HepG2 (cell line): ENCODE measurements around the gene PSMB3. TPM values are rescaled to one million over a fixed set of nuclear protein-coding genes. Genes with fewer than 3 reads are reported as not detected.

Source experiments
- ATF7 ChIP-seq, 2 experiments: fragments of 450-650 bp in 1 of 2; sonication (generic) in 1 of 2; formaldehyde crosslinking in 1 of 2; IDR thresholded peaks; 2 replicates each; pipeline versions ENCODE4 v1.4.0 to v1.6.1; 2016 to 2020; ENCODE audit warnings: antibody characterized with exemption in 1 of 2, mild to moderate bottlenecking in 1 of 2, missing genetic modification reagents in 1 of 2
- CCAR2 ChIP-seq: fragments of 200-400 bp; formaldehyde crosslinking; optimal IDR thresholded peaks from 2 replicates; pipeline ENCODE3; 2018; ENCODE audit warnings: low read depth, mild to moderate bottlenecking, low read length, moderate library complexity
- ISL2 ChIP-seq: sonication (generic); formaldehyde crosslinking; IDR thresholded peaks from 2 replicates; pipeline ENCODE4 v1.5.0; 2020; ENCODE audit warnings: missing genetic modification reagents
- KDM2A ChIP-seq: sonication (generic); formaldehyde crosslinking; IDR thresholded peaks from 2 replicates; pipeline ENCODE4 v1.4.0; 2020; ENCODE audit warnings: low read depth, missing genetic modification reagents, borderline replicate concordance
- KDM5A ChIP-seq: fragments of 200-600 bp; sonication (generic); IDR thresholded peaks from 2 replicates; pipeline ENCODE4 v1.7.0; 2018; ENCODE audit warnings: antibody characterized with exemption, mild to moderate bottlenecking, low read length, borderline replicate concordance
- MTA3 ChIP-seq: sonication (generic); formaldehyde crosslinking; IDR thresholded peaks from 2 replicates; pipeline ENCODE4 v1.4.0; 2020; ENCODE audit warnings: missing genetic modification reagents
- MXI1 ChIP-seq: IDR thresholded peaks from 3 replicates; pipeline ENCODE4 v1.6.1; 2012; ENCODE audit warnings: low read depth, low read length, inconsistent platforms, borderline replicate concordance
- POLR2G ChIP-seq: fragments of 200-400 bp; formaldehyde crosslinking; IDR thresholded peaks from 2 replicates; pipeline ENCODE4 v1.6.1; 2018; ENCODE audit warnings: mild to moderate bottlenecking, low read depth, low read length, moderate library complexity
- RAD51 ChIP-seq: fragments of 450-650 bp; IDR thresholded peaks from 2 replicates; pipeline ENCODE4 v1.6.1; 2016; ENCODE audit warnings: borderline replicate concordance
- RBAK ChIP-seq: sonication (generic); formaldehyde crosslinking; IDR thresholded peaks from 2 replicates; pipeline ENCODE4 v1.5.1; 2020; ENCODE audit warnings: mild to moderate bottlenecking, missing genetic modification reagents
- SAP130 ChIP-seq: IDR thresholded peaks from 2 replicates; pipeline ENCODE4 v1.6.1; 2016; ENCODE audit warnings: low read depth
- SOX13 ChIP-seq, 3 experiments: fragments of 450-650 bp in 1 of 3; sonication (generic) in 1 of 3; formaldehyde crosslinking in 1 of 3; IDR thresholded peaks in 2 of 3; conservative IDR thresholded peaks in 1 of 3; 2 replicates each; pipeline versions ENCODE4 v1.5.0 to v1.6.1; 2016 to 2020; ENCODE audit warnings: antibody characterized with exemption in 1 of 3, mild to moderate bottlenecking in 1 of 3, missing compliant biosample characterization in 1 of 3, missing genetic modification reagents in 1 of 3, moderate library complexity in 1 of 3
- SP1 ChIP-seq, 2 experiments: fragments of 450-650 bp in 1 of 2; sonication (generic) in 1 of 2; formaldehyde crosslinking in 1 of 2; IDR thresholded peaks; 2 replicates each; pipeline versions ENCODE4 v1.4.0 to v1.6.1; 2016 to 2020; ENCODE audit warnings: missing genetic modification reagents in 1 of 2
- ZNF224 ChIP-seq: sonication (generic); formaldehyde crosslinking; IDR thresholded peaks from 2 replicates; pipeline ENCODE4 v1.5.0; 2020; ENCODE audit warnings: mild to moderate bottlenecking, missing genetic modification reagents
- ZNF264 ChIP-seq: sonication (generic); formaldehyde crosslinking; IDR thresholded peaks from 2 replicates; pipeline ENCODE4 v1.4.0; 2020; ENCODE audit warnings: missing genetic modification reagents
- ZNF572 ChIP-seq: sonication (generic); formaldehyde crosslinking; IDR thresholded peaks from 2 replicates; pipeline ENCODE4 v1.5.1; 2020; ENCODE audit warnings: mild to moderate bottlenecking, missing genetic modification reagents
- ZNF781 ChIP-seq: sonication (generic); formaldehyde crosslinking; IDR thresholded peaks from 2 replicates; pipeline ENCODE4 v1.5.1; 2020; ENCODE audit warnings: borderline replicate concordance, mild to moderate bottlenecking, missing genetic modification reagents; ENCODE audit errors: not compliant biosample characterization
- polyA plus RNA-seq, 8 experiments: library from polyadenylated mRNA; depleted of rRNA in 3 of 8; stranded (reverse) in 7 of 8; unstranded in 1 of 8; fragments of >200 nt; fragmentation: Illumina TruSeq in 4 of 8; extraction: Trizol in 4 of 8; gene quantifications; 2 replicates each; pipeline versions ENCODE4 v1.2.1 to v1.2.3, GENCODE V29; 2011 to 2016; ENCODE audit warnings: low read depth in 4 of 8, missing spikeins in 1 of 8, mixed read lengths in 1 of 8; ENCODE audit not compliant: insufficient read depth in 1 of 8
- total RNA-seq, 5 experiments: library from RNA; depleted of rRNA; stranded (reverse); fragments of >200 nt; fragmentation: Illumina TruSeq; extraction: Trizol; gene quantifications; 2 replicates each; pipeline ENCODE4 v1.2.3, GENCODE V29; 2016; ENCODE audit warnings: low read depth in 1 of 5
- TF ChIP-seq, protein P1 (sequence below): sonication (generic); formaldehyde crosslinking; IDR thresholded peaks from 2 replicates; pipeline ENCODE4 v1.4.0; 2020; ENCODE audit warnings: missing genetic modification reagents
- TF ChIP-seq, protein P2 (sequence below): sonication (generic); formaldehyde crosslinking; IDR thresholded peaks from 2 replicates; pipeline ENCODE4 v1.4.0; 2020; ENCODE audit warnings: mild to moderate bottlenecking, missing genetic modification reagents
- TF ChIP-seq, protein P3 (sequence below), 2 experiments: sonication (generic) in 1 of 2; formaldehyde crosslinking in 1 of 2; IDR thresholded peaks; 2 replicates each; pipeline versions ENCODE4 v1.5.1 to v1.6.1; 2011 to 2020; ENCODE audit warnings: borderline replicate concordance in 1 of 2, low read depth in 1 of 2, low read length in 1 of 2, mild to moderate bottlenecking in 1 of 2, missing genetic modification reagents in 1 of 2, moderate library complexity in 1 of 2
- TF ChIP-seq, protein P4 (sequence below): sonication (generic); formaldehyde crosslinking; IDR thresholded peaks from 2 replicates; pipeline ENCODE4 v1.4.0; 2020; ENCODE audit warnings: missing genetic modification reagents

The PSMB3 gene
- total and polyA plus RNA-seq, 2 of the 13 experiments (the other 11 are each of a cell fraction or from before 2014, with no cell fraction given), result 366 to 517 TPM

DNA sequence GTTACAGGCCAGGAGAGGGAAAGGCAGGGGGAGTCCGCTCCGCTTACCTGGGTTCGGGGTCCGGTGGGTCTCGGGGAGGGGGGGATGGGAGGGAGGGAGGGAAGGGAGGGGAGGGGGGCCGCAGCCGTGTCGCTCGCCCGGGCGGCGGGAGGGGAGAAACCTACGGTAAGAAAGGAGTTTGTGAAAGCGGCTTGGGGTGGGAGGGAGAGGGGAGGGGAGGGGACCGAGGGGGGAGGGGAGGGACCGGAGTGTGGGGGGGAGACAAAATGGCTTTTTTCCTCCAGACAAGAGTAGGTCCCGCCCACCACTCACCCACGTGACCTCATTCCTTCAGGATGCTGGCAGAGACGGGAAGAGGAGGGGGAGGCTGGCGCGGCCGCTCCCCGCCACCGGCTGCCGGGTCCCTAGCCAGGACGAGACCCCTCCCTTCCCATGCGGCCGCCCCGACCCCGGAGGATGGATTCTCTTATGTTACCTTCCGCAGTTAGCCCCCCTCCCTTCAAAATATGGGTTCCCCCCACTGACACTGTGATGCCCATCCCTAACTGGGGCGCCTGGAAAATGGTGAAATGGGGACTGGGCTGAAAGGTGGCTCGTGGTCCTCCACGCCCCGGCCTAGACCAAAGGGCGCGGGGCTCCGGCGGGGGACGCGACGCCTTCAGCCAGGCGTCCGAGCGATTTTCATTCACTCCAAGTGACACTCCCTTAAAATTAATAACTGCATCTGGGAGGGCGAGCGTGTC, 4.2 kb upstream of the PSMB3 start, which contains the start of gene PCGF2 (continued):
- TF ChIP-seq, protein P1, sequence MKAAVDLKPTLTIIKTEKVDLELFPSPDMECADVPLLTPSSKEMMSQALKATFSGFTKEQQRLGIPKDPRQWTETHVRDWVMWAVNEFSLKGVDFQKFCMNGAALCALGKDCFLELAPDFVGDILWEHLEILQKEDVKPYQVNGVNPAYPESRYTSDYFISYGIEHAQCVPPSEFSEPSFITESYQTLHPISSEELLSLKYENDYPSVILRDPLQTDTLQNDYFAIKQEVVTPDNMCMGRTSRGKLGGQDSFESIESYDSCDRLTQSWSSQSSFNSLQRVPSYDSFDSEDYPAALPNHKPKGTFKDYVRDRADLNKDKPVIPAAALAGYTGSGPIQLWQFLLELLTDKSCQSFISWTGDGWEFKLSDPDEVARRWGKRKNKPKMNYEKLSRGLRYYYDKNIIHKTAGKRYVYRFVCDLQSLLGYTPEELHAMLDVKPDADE, result no peak
- TF ChIP-seq SP1 (IDR thresholded peaks at IDR 0.05) (no peak), SP1 (CRISPR knock-in tag; IDR thresholded peaks at IDR 0.05) (peak; percentile 27; the same call in 1 of the 2 replicates), CCAR2 (no peak), POLR2G (peak; percentile 27; the same call in 1 of the 2 replicates), RBAK (CRISPR knock-in tag) (0 out of 2 replicates have a peak, but pooled peaks have one; percentile 50), MTA3 (CRISPR knock-in tag) (no peak), ZNF781 (CRISPR knock-in tag) (peak; percentile 76), ZNF264 (CRISPR knock-in tag) (no peak), ZNF572 (CRISPR knock-in tag) (peak; percentile 88; the same call in 1 of the 2 replicates), RAD51 (peak; percentile 76; the same call in 1 of the 2 replicates), SOX13 (IDR thresholded peaks at IDR 0.05) (no peak), SOX13 (CRISPR knock-in tag; conservative IDR thresholded peaks at IDR 0.05 in 1 of 2, IDR thresholded peaks at IDR 0.05 in 1 of 2) (peak in 1 of 2 experiments; percentile 19; a peak in 1 of 4 replicates), SAP130 (CRISPR knock-in tag) (peak; percentile 70), MXI1 (peak; percentile 39; the same call in 1 of the 3 replicates), ZNF224 (CRISPR knock-in tag) (0 out of 2 replicates have a peak, but pooled peaks have one; percentile 26), KDM2A (CRISPR knock-in tag) (0 out of 2 replicates have a peak, but pooled peaks have one; percentile 12), ATF7 (IDR thresholded peaks at IDR 0.05) (no peak), ATF7 (CRISPR knock-in tag; IDR thresholded peaks at IDR 0.05) (no peak), KDM5A (no peak; the same call in 1 of the 2 replicates), ISL2 (peak; percentile 38; the same call in 1 of the 2 replicates)
- TF ChIP-seq, protein P2, sequence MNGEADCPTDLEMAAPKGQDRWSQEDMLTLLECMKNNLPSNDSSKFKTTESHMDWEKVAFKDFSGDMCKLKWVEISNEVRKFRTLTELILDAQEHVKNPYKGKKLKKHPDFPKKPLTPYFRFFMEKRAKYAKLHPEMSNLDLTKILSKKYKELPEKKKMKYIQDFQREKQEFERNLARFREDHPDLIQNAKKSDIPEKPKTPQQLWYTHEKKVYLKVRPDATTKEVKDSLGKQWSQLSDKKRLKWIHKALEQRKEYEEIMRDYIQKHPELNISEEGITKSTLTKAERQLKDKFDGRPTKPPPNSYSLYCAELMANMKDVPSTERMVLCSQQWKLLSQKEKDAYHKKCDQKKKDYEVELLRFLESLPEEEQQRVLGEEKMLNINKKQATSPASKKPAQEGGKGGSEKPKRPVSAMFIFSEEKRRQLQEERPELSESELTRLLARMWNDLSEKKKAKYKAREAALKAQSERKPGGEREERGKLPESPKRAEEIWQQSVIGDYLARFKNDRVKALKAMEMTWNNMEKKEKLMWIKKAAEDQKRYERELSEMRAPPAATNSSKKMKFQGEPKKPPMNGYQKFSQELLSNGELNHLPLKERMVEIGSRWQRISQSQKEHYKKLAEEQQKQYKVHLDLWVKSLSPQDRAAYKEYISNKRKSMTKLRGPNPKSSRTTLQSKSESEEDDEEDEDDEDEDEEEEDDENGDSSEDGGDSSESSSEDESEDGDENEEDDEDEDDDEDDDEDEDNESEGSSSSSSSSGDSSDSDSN (CRISPR knock-in tag), result no peak; the same call in 1 of the 2 replicates
- TF ChIP-seq, protein P3, sequence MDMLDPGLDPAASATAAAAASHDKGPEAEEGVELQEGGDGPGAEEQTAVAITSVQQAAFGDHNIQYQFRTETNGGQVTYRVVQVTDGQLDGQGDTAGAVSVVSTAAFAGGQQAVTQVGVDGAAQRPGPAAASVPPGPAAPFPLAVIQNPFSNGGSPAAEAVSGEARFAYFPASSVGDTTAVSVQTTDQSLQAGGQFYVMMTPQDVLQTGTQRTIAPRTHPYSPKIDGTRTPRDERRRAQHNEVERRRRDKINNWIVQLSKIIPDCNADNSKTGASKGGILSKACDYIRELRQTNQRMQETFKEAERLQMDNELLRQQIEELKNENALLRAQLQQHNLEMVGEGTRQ (IDR thresholded peaks at IDR 0.05; ENCODE audit: low read depth, low read length), result peak; percentile 85
- TF ChIP-seq, protein P3 (CRISPR knock-in tag; IDR thresholded peaks at IDR 0.05; ENCODE audit: borderline replicate concordance), result peak; percentile 78; the same call in 1 of the 2 replicates
- TF ChIP-seq, protein P4, sequence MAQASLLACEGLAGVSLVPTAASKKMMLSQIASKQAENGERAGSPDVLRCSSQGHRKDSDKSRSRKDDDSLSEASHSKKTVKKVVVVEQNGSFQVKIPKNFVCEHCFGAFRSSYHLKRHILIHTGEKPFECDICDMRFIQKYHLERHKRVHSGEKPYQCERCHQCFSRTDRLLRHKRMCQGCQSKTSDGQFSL (CRISPR knock-in tag), result peak; percentile 79
